H9 (cell line): ENCODE measurements around the gene DSCAM. TPM values are rescaled to one million over a fixed set of nuclear protein-coding genes. Genes with fewer than 3 reads are reported as not detected.

Experiments
- DNase-seq: peaks from one replicate; pipeline ENCODE4 v3.0.0-alpha.2; 2017
- H2AFZ ChIP-seq: one replicate; pipeline ENCODE4 v1.6.1; 2013; ENCODE audit warnings: mild to moderate bottlenecking, low read length, control low read depth, moderate library complexity
- H2AK5ac ChIP-seq: 2 replicates; pipeline ENCODE4 v1.6.1; 2013; ENCODE audit warnings: low read length, control low read depth, mixed read lengths; ENCODE audit not compliant: insufficient read length
- H2BK120ac ChIP-seq: one replicate; pipeline ENCODE4 v1.6.1; 2013; ENCODE audit warnings: low read depth, mild to moderate bottlenecking, low read length, control low read depth, inconsistent platforms; ENCODE audit not compliant: poor library complexity, severe bottlenecking
- H2BK12ac ChIP-seq: 2 replicates; pipeline ENCODE4 v1.6.1; 2013; ENCODE audit warnings: low read length, control low read depth, mixed read lengths, low read depth; ENCODE audit not compliant: insufficient read length
- H2BK15ac ChIP-seq: 2 replicates; pipeline ENCODE4 v1.6.1; 2013; ENCODE audit warnings: low read depth, low read length, control low read depth
- H2BK20ac ChIP-seq: one replicate; pipeline ENCODE4 v1.6.1; 2013; ENCODE audit warnings: low read depth, mild to moderate bottlenecking, low read length, control low read depth, inconsistent platforms; ENCODE audit not compliant: poor library complexity, severe bottlenecking
- H2BK5ac ChIP-seq: 2 replicates; pipeline ENCODE4 v1.6.1; 2013; ENCODE audit warnings: low read length, control low read depth, mixed read lengths; ENCODE audit not compliant: insufficient read length
- H3K14ac ChIP-seq: 2 replicates; pipeline ENCODE4 v1.6.1; 2013; ENCODE audit warnings: low read length, control low read depth; ENCODE audit not compliant: insufficient read depth
- H3K18ac ChIP-seq: 2 replicates; pipeline ENCODE4 v1.6.1; 2013; ENCODE audit warnings: low read depth, mild to moderate bottlenecking, mixed read lengths, low read length, control low read depth; ENCODE audit not compliant: insufficient read length
- H3K23ac ChIP-seq: 2 replicates; pipeline ENCODE4 v1.6.1; 2013; ENCODE audit warnings: low read length, control low read depth, mixed read lengths, low read depth; ENCODE audit not compliant: insufficient read length
- H3K23me2 ChIP-seq: 2 replicates; pipeline ENCODE4 v1.6.1; 2013; ENCODE audit warnings: low read depth, mild to moderate bottlenecking, mixed read lengths, low read length, control low read depth; ENCODE audit not compliant: insufficient read length, poor library complexity, severe bottlenecking
- H3K27ac ChIP-seq: 2 replicates; pipeline ENCODE4 v1.5.1; 2013; ENCODE audit warnings: low read length, control low read depth, mixed read lengths, low read depth; ENCODE audit not compliant: insufficient read length
- H3K27me3 ChIP-seq: 2 replicates; pipeline ENCODE4 v1.6.1; 2013; ENCODE audit warnings: low read length, control low read depth, inconsistent platforms; ENCODE audit not compliant: insufficient read depth
- H3K4ac ChIP-seq: 2 replicates; pipeline ENCODE4 v1.6.1; 2013; ENCODE audit warnings: low read depth, mild to moderate bottlenecking, control low read depth, inconsistent platforms, low read length, moderate library complexity
- H3K4me1 ChIP-seq: 2 replicates; pipeline ENCODE4 v1.6.1; 2013; ENCODE audit warnings: low read length, control low read depth, inconsistent platforms; ENCODE audit not compliant: insufficient read depth
- H3K4me2 ChIP-seq: 2 replicates; pipeline ENCODE4 v1.6.1; 2013; ENCODE audit warnings: low read length, control low read depth, mixed read lengths; ENCODE audit not compliant: insufficient read length, insufficient read depth
- H3K56ac ChIP-seq: 2 replicates; pipeline ENCODE4 v1.6.1; 2013; ENCODE audit warnings: low read depth, mild to moderate bottlenecking, mixed read lengths, low read length, control low read depth; ENCODE audit not compliant: insufficient read length
- H3K79me1 ChIP-seq: 2 replicates; pipeline ENCODE4 v1.6.1; 2013; ENCODE audit warnings: low read depth, mild to moderate bottlenecking, moderate library complexity, low read length, control low read depth, inconsistent platforms; ENCODE audit not compliant: insufficient read depth, poor library complexity, severe bottlenecking
- H3K79me2 ChIP-seq: 2 replicates; pipeline ENCODE4 v1.6.1; 2013; ENCODE audit warnings: low read length, control low read depth, inconsistent platforms; ENCODE audit not compliant: insufficient read depth
- H3K9ac ChIP-seq: 2 replicates; pipeline ENCODE4 v1.6.1; 2013; ENCODE audit warnings: low read length, control low read depth, mixed read lengths; ENCODE audit not compliant: insufficient read length; ENCODE audit errors: extremely low read depth
- H3K9me3 ChIP-seq: one replicate; pipeline ENCODE4 v1.6.1; 2013; ENCODE audit warnings: low read depth, low read length, inconsistent platforms; ENCODE audit not compliant: control insufficient read depth
- H3T11ph ChIP-seq: one replicate; pipeline ENCODE4 v1.6.1; 2013; ENCODE audit warnings: mild to moderate bottlenecking, low read length, control low read depth, inconsistent platforms
- H4K20me1 ChIP-seq: one replicate; pipeline ENCODE4 v1.6.1; 2013; ENCODE audit not compliant: control insufficient read depth, insufficient read length, insufficient read depth
- H4K5ac ChIP-seq: 2 replicates; pipeline ENCODE4 v1.6.1; 2013; ENCODE audit warnings: low read depth, mild to moderate bottlenecking, mixed read lengths, low read length, control low read depth; ENCODE audit not compliant: insufficient read length
- H4K8ac ChIP-seq: replicated peaks from 2 replicates; pipeline ENCODE4 v1.6.1; 2013; ENCODE audit warnings: low read length, control low read depth, mixed read lengths, low read depth; ENCODE audit not compliant: insufficient read length
- H4K91ac ChIP-seq: 2 replicates; pipeline ENCODE4 v1.6.1; 2013; ENCODE audit warnings: low read depth, mild to moderate bottlenecking, moderate library complexity, mixed read lengths, low read length, control low read depth; ENCODE audit not compliant: insufficient read length
- H3K27ac Mint-ChIP-seq, 3 experiments: 2 replicates in 2 of 3; 3 replicates in 1 of 3; pipeline ENCODE4 v1.8.0; 2020 to 2021; ENCODE audit warnings: mixed read lengths in 3 of 3, mild to moderate bottlenecking in 1 of 3, moderate library complexity in 1 of 3
- H3K27me3 Mint-ChIP-seq: 2 replicates; pipeline ENCODE4 v1.8.0; 2021; ENCODE audit warnings: low read depth, mild to moderate bottlenecking, moderate library complexity, mixed read lengths
- H3K36me3 Mint-ChIP-seq, 3 experiments: 2 replicates in 2 of 3; 3 replicates in 1 of 3; pipeline ENCODE4 v1.8.0; 2020 to 2021; ENCODE audit warnings: low read depth in 3 of 3, mixed read lengths in 3 of 3; ENCODE audit not compliant: insufficient read depth in 1 of 3
- H3K4me1 Mint-ChIP-seq, 2 experiments: 2 replicates each; pipeline ENCODE4 v1.8.0; 2020; ENCODE audit warnings: mixed read lengths in 2 of 2
- H3K4me3 Mint-ChIP-seq, 2 experiments: 2 replicates in 1 of 2; 3 replicates in 1 of 2; pipeline ENCODE4 v1.8.0; 2020 to 2021; ENCODE audit warnings: mild to moderate bottlenecking in 2 of 2, mixed read lengths in 2 of 2, moderate library complexity in 1 of 2
- H3K9me3 Mint-ChIP-seq, 2 experiments: 2 replicates in 1 of 2; 3 replicates in 1 of 2; pipeline ENCODE4 v1.8.0; 2020; ENCODE audit warnings: mild to moderate bottlenecking in 2 of 2, mixed read lengths in 2 of 2, moderate library complexity in 1 of 2
- CTCF ChIP-seq: fragments of 200-600 bp; sonication (generic); conservative IDR thresholded peaks from 3 replicates; pipeline ENCODE4 v1.8.0; 2021; ENCODE audit warnings: antibody characterized with exemption, mild to moderate bottlenecking
- WGBS: extraction: QIAGEN DNeasy Blood & Tissue Kit; methylation state at CpG from one replicate; pipeline ENCODE4 v1.1.7; 2013; ENCODE audit warnings: missing lambda C conversion rate, low lambda C conversion rate, mixed read lengths; ENCODE audit not compliant: insufficient read length; ENCODE audit errors: extremely low coverage; 5-methylcytosine and 5-hydroxymethylcytosine counted together
- total RNA-seq: library from RNA; stranded (reverse); gene quantifications from 2 replicates; pipeline ENCODE4 v1.2.1, GENCODE V29; 2021

DSCAM gene
- total RNA-seq, 1 experiment from 2014 or later, result 0.17 TPM

- no peak for DNase-seq
- TF ChIP-seq CTCF, result no peak
- Histone ChIP-seq H4K91ac (no peak overlapping the region), H2BK5ac (no peak overlapping the region), H3K23ac (no peak overlapping the region), H3K9ac (no peak overlapping the region), H3K79me1 (no peaks in the 10 kb centered on the region), H2AFZ (no peak overlapping the region), H3K27me3 (no peaks in the 10 kb centered on the region), H3K4me2 (no peak overlapping the region), H3K4me1 (no peaks in the 10 kb centered on the region), H4K20me1 (no peaks in the 10 kb centered on the region), H4K8ac (no peak overlapping the region), H2BK12ac (no peak overlapping the region), H3K79me2 (no peaks in the 10 kb centered on the region), H3T11ph (no peak overlapping the region), H2BK15ac (no peak overlapping the region), H3K18ac (no peak overlapping the region), H3K14ac (no peak overlapping the region), H4K5ac (no peak overlapping the region), H2AK5ac (no peak overlapping the region), H3K4ac (no peak overlapping the region), H3K23me2 (no peaks in the 10 kb centered on the region), H3K27ac (no peak overlapping the region), H3K56ac (no peak overlapping the region), H2BK20ac (no peak overlapping the region), H2BK120ac (no peak overlapping the region), H3K9me3 (no peaks in the 10 kb centered on the region)
- Mint-ChIP-seq H3K36me3 (no peaks in the 10 kb centered on the region), H3K27ac (no peak overlapping the region; a peak in 1 of 7 replicates), H3K4me1 (peaks cover 0 to 2% of the 10 kb centered on the region in 2 experiments; a peak in 3 of 4 replicates), H3K9me3 (no peaks in the 10 kb centered on the region; a peak in 1 of 5 replicates), H3K4me3 (no peak overlapping the region), H3K27me3 (peaks cover 5% of the 10 kb centered on the region; the same call in 1 of the 2 replicates)
- WGBS, result no CpG with 5 or more reads among the region's 4 CpGs
These were observed 779.2 kb downstream of the DSCAM start for GRCh38 chr21:40067751-40068150.
